GM18520 (cell line): ENCODE results near the gene TGM4.
"Not testable (repeated sequence)": the region's sequence is repeated elsewhere in the genome, so short reads cannot be mapped to it uniquely, and the experiment has no call there.

ENCODE experiments used
- ATAC-seq: cut with Tn5 transposase; IDR thresholded peaks from one replicate; pipeline ENCODE4 v1.9.1; 2021; ENCODE audit not compliant: unreplicated experiment

The TGM4 gene

GRCh38 chr3:44913868-44914468 lies 39.6 kb downstream of the TGM4 start:
- no peak for ATAC-seq

- no peak for ATAC-seq
Observed at GRCh38 chr3:44914936-44915335, 40.5 kb downstream of the TGM4 start.

- no peak for ATAC-seq
Observed at GRCh38 chr3:44915702-44916438, 41.5 kb downstream of the TGM4 start.

GRCh38 chr3:44918087-44918486 lies 43.7 kb downstream of the TGM4 start:
- no peak for ATAC-seq

GRCh38 chr3:44918581-44918980 lies 44.2 kb downstream of the TGM4 start:
- ATAC-seq, result no peak

- ATAC-seq, result no peak
Observed at GRCh38 chr3:44920081-44920480, 45.7 kb downstream of the TGM4 start.

GRCh38 chr3:44923632-44924456 lies 49.4 kb downstream of the TGM4 start:
- ATAC-seq, result no peak

GRCh38 chr3:44924457-44925084 lies 50.2 kb downstream of the TGM4 start:
- ATAC-seq, result no peak

GRCh38 chr3:44926172-44926571 lies 51.8 kb downstream of the TGM4 start:
- ATAC-seq, result no peak

GRCh38 chr3:44926921-44927320 lies 52.5 kb downstream of the TGM4 start:
- ATAC-seq, result no peak

GRCh38 chr3:44927371-44927770 lies 53.0 kb downstream of the TGM4 start:
- ATAC-seq, result no peak

- no peak for ATAC-seq
Observed at GRCh38 chr3:44929782-44930181, 55.4 kb downstream of the TGM4 start.

GRCh38 chr3:44930911-44931310 lies 56.5 kb downstream of the TGM4 start:
- ATAC-seq, result no peak

GRCh38 chr3:44931791-44932190 lies 57.4 kb downstream of the TGM4 start:
- ATAC-seq, result no peak

GRCh38 chr3:44932271-44932670 lies 57.9 kb downstream of the TGM4 start:
- no peak for ATAC-seq

GRCh38 chr3:44932986-44933944 lies 58.9 kb downstream of the TGM4 start:
- no peak for ATAC-seq

- no peak for ATAC-seq
Observed at GRCh38 chr3:44939581-44940036, 65.2 kb downstream of the TGM4 start.

- no peak for ATAC-seq
Observed at GRCh38 chr3:44942202-44942921, 68.0 kb downstream of the TGM4 start.

- no peak for ATAC-seq
Observed at GRCh38 chr3:44948239-44948638, 73.8 kb downstream of the TGM4 start.

GRCh38 chr3:44949770-44950169 lies 75.4 kb downstream of the TGM4 start:
- ATAC-seq, result not testable (repeated sequence)
